Renal cortex interstitium (tissue), 11 donors: ENCODE measurements around the gene STX18. TPM values are rescaled to one million over a fixed set of nuclear protein-coding genes. Genes with fewer than 3 reads are reported as not detected.
A peak's percentile ranks its signal among the peaks of the same experiment; 100 is the strongest.
"Not testable (repeated sequence)": the region's sequence is repeated elsewhere in the genome, so short reads cannot be mapped to it uniquely, and the experiment has no call there.

Experiments
- DNase-seq, 11 donors: peaks; one replicate each; pipeline ENCODE4 v3.0.0-alpha.2; 2013; ENCODE audit warnings: low read depth in 9 of 11, low spot score in 4 of 11; ENCODE audit errors: extremely low read depth in 1 of 11
- polyA plus RNA-seq, 3 donors: library from polyadenylated mRNA; unstranded; fragments of 120-200 nt; gene quantifications; one replicate each; pipeline ENCODE4 v1.2.1, GENCODE V29; 2013; ENCODE audit not compliant: insufficient read length in 3 of 3

Gene STX18
- polyA plus RNA-seq, 3 donors: 65.2 to 75.8 (median 74.2) TPM

- DNase-seq: peak in 3 of 11 donors; percentile 21 to 29 (median 28)
Observed at GRCh38 chr4:4430492-4431195, 111.2 kb downstream of the STX18 start.

DNA sequence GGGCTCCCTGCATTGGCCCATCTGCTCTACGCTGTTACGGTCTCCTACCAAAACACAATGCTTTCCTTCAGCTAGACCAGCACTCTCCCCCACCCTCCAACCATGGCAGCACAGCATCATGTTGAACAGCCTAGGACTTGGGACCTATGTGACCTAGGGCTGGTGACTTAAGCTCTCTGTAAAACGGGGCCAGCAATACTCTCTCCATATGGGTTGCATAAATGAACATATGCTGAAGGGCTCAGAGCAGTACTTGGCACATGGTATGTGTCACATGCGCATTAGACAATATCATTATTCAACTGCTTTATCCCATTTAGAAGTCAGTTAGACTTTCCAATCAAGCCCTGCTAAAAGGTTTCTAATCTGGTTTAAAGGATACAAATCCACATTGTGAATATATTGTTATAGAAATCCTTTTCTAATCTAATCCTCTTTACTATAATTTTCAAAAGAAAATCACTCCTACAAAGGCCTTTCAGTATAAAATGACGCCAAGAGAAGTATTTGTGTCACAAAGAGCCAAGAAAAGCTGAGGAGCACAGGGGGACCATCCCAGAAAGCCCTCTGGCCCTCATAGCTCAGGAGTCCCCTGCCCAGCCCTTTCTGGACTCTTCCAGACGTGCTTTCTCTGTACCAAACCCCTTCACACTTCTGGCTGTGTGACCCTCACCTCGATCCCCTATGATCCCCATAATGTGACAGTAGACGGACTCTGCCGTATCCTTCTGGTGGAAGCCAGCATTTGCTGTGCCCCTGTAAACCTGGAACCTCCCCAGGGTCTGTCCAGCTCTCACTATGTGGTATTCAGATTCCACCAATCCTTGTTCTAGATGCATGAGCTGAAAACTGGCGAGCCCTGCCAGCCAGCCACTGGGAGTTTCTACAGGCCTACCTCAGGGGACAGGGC is 112.6 kb downstream of the STX18 start:
- DNase-seq: no peak

- DNase-seq: no peak
Observed at GRCh38 chr4:4427886-4428285, 114.0 kb downstream of the STX18 start.

DNA sequence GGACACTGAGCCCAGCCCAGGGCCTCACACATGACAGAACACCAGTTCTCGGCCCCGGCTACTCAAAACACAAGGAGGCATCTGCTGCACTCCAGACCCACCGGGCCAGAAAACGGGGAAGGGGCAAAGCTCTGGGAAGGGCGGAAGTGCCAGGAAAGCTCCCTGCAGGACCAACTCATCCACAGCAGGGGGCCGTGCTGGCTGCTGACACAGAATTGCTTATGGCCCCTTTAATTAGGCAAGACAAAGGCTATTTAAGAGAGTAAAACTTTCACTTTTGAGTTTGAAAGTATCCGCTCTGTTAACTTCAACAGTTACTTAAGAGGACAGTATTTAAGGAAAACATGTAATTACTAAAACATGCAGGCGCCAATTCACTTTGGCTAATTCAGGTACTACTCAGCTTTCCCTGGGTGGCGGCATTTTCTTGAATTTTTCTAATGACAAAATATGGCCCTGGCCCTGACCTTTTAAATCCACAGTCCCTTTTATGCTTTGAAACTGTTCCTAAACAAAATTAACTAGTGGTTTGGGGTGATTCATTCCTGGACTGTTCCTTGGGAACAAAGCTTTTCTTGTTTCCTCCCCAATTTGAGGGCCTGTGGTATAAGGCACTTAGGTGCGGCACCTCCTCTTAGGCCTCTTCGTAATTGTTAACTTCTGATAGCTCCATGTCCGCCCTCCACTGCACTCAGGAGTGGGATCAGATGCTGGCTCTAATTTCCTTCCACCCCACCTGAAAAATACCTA is 114.6 kb downstream of the STX18 start:
- DNase-seq: no peak

DNA sequence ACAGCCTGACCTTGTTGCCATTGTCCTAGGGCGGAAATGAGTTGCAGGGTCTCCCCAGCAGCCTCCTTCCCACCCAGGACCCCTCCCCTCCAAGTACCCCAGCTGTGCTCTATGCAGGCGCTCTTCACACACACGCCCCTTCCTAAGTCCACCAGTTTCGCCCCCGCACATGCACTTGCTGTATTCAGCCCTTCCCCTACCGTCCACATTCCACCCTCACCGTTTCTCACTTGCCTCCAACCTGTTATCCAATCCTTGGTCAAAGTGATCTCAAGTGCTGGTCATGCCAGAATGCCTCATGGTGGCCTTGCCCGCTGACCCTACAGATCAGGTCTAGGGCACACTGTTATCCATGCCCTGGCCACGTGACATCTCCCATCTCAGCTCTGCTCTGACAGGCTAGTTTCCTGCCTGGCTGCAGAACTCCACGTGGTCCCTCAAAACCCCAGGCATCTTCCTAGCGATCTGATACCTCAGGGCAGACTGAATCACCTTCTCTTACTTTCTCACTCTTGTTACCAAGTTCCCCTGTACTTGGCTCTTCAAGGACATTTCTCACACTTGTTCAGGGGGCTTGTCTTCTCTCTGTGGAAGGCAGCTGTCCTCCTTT is 115.2 kb downstream of the STX18 start:
- no peak for DNase-seq

DNA sequence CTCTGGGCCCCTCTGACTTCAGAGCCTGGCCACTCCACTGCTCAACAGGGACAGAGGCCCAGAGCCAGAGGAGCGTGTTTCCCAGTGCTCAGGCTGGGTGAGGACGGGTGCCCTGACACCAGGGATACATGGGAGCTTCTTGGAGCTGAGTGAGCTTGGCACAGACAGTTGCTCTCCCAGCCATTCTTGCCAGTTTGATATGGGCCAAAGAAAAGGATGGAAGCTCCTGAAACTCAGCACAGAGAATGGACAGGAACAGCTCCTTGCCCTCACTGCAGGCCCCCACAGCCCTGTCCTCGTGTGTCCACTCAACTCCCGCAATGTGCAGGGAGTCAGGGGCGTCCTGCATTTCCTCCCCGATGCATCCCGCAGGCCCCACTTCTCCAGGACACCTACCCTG is 116.2 kb downstream of the STX18 start:
- no peak for DNase-seq

- DNase-seq: no peak
Observed at GRCh38 chr4:4425119-4425690, 116.6 kb downstream of the STX18 start.

DNA sequence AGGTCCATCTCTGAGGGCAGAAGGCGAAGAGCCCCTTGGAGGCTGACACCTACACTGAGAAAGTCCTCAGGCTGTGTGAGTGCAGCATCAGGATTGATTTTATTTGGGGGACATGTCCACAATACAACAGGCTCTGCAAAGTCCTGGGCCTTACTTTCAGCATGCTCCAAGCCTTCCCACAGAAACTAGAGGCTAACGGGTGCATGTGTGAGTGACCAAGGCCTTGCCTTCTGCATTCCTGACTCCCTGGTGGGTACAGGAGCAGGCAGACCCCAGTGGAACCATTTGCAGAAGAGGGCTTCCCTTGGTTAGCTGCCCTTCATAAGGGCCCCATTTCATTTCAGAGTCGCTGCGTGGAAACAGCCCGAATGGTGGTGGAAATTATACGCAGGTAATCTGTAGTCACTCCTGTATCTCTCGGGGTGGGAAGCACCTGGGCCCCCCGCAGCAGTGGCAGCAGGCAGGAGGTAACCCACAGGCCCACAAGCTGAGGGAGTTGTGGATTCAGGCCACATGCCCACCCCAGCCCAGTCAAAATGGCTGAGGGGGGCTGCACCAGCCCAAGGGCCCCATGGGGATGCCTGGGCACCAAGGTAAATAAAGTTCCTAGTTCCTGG is 117.2 kb downstream of the STX18 start:
- DNase-seq: no peak

DNA sequence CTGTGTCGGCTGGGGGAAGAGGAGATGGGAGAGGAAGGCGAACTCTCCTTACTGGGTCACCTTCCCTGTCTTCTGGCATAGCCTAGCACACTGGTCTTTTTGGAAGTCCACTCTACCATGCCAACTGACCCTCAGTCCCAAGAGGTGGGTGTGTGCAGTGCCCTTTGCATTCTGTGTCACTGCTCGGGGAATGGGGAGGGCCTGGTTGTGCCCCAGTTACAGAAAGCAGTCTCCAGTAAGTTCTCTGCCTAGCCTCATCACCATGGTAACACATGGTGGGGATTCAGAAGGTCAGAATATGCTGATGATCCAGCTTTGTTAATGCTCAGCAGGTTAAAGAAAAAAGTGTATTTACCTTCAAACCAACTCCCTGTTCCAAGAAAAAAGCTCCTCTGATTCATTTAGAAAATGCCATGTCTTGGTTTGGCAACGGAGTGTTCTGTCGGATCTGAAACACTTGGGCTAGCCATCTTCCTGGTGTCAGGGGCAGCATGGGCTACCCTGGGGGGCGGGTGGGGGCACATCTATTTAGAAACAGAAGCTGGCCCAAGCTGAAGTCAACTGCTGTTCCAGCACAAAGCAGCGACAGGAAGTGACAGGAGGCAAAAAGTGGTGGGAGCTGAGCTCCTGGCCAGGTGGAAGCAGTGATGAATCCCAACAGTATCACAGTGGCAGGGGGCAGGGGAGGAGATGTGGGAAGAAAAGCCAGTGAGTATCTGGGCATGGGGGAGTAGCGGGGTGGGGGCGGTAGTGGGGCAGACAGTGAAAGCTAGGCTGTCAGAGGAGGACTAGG is 117.9 kb downstream of the STX18 start:
- DNase-seq: no peak

DNA sequence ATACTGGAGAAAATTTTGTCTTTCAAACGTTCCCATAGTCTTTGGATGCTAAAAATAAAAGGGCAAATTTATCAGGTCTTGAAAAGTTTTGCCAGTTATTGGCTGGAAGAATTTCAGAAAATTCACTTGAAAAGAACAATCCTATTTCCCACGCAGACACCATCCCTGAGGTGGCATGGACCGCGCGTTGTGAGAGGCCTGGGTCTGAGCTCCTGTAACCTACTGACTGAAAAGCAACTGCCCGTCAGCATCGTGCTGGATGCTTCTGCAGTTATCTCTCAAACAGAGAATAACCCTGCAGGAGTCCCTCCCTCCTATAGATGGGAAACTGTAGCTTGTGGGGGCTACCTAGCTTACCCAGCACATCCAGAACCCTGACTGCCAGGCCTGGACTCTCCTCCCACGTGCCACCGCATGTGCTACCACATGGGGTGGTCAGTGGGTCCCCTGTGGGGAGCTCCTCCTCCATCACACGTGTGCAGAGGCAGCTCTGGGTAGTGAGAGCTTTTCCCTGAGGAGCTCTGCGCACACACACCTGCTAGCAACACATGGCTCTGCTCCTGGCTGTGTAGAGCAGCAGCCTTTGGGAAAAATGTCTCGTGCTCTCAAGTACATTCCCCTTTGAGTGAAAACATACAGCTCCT is 118.9 kb downstream of the STX18 start:
- no peak for DNase-seq

DNA sequence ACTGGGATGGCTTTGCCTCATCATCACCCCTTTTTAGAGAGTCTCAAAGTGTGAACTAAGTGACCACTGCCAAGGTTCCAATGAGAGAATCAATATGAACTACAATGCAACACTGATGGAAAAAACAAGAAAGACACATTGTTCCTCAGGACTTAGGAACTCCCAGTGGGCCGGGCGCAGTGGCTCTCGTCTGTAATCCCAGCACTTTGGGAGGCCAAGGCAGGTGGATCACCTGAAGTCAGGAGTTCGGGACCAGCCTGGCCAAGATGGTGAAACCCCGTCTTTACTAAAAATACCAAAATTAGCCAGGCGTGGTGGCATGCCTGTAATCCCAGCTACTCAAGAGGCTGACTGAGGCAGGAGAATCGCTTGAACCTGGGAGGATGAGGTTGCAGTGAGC is 119.7 kb downstream of the STX18 start:
- DNase-seq: not testable (repeated sequence)

- DNase-seq: no peak
Observed at GRCh38 chr4:4421356-4421755, 120.5 kb downstream of the STX18 start.

DNA sequence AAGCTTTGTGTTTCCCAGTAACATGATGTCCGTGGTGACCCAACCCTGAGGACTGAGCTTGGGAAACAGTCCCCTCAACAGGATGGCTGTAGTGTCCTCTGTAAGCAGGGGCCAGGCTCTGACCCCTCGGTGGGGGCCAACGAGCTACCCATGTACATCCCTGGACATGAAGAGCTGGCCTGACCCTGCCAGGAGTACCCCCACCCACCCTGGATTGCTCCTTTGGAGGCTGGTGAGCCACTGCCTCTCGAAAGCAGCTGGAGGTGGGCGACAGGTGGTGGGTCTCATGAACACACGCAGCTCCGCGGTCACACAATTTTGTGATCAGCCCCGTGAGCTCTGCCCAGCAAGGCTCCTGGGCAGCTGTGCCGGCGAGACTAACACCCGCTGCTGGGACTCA is 121.4 kb downstream of the STX18 start:
- no peak for DNase-seq

DNA sequence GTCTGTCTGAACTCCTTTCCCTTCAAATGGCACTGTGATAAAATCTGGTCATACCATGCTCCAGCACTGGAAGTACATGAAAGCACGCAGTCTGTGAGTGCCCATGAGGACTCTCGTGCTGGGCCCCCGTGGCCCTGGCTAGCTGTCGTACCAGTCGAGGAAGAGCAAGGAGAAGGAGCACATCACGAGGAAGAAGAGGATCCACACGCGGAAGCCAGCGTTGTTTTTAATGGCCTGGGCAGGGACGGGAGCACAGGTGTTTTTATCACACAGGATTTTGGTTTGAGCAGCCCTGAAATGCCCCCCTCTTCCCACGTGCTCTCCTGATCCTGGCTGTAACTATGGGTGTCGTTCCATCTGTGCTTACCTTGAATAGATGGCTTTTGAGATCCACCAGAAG is 122.0 kb downstream of the STX18 start:
- DNase-seq: no peak

GRCh38 chr4:4418676-4419390 is 123.0 kb downstream of the STX18 start:
- DNase-seq: no peak

GRCh38 chr4:4417886-4418285 is 124.0 kb downstream of the STX18 start:
- DNase-seq: no peak

GRCh38 chr4:4416981-4417380 is 124.9 kb downstream of the STX18 start:
- DNase-seq: no peak
